Omental fat pad (tissue), 4 donors: ENCODE data around the gene CT45A10. TPM values are rescaled to one million over a fixed set of nuclear protein-coding genes. Genes with fewer than 3 reads are reported as not detected.
"Not testable (repeated sequence)": the region's sequence is repeated elsewhere in the genome, so short reads cannot be mapped to it uniquely, and the experiment has no call there.

Experiments
- ATAC-seq: fragments of 150-250 bp; one replicate; pipeline ENCODE4 v1.9.1; 2016; ENCODE audit warnings: mild to moderate bottlenecking, moderate library complexity; ENCODE audit not compliant: low FRiP score
- DNase-seq: peaks from one replicate; pipeline ENCODE4 v3.0.0-alpha.2; 2019; ENCODE audit warnings: low spot score
- total RNA-seq, 4 donors: library from RNA; depleted of rRNA; stranded (reverse); fragments of >200 nt; gene quantifications; one replicate each; pipeline ENCODE4 v1.1.0, GENCODE V29; 2016
- TF ChIP-seq, protein P1 (sequence below), 3 donors: fragments of 450-650 bp; IDR thresholded peaks; one replicate each; pipeline ENCODE4 v1.5.1; 2016 to 2017; ENCODE audit warnings: antibody characterized with exemption in 3 of 3, mild to moderate bottlenecking in 3 of 3, moderate library complexity in 2 of 3

CT45A10 gene
- total RNA-seq, 4 donors from 2014 or later: not detected

GRCh38 chrX:135892781-135893180 lies 463 bp downstream of the CT45A10 start:
- TF ChIP-seq, protein P1, sequence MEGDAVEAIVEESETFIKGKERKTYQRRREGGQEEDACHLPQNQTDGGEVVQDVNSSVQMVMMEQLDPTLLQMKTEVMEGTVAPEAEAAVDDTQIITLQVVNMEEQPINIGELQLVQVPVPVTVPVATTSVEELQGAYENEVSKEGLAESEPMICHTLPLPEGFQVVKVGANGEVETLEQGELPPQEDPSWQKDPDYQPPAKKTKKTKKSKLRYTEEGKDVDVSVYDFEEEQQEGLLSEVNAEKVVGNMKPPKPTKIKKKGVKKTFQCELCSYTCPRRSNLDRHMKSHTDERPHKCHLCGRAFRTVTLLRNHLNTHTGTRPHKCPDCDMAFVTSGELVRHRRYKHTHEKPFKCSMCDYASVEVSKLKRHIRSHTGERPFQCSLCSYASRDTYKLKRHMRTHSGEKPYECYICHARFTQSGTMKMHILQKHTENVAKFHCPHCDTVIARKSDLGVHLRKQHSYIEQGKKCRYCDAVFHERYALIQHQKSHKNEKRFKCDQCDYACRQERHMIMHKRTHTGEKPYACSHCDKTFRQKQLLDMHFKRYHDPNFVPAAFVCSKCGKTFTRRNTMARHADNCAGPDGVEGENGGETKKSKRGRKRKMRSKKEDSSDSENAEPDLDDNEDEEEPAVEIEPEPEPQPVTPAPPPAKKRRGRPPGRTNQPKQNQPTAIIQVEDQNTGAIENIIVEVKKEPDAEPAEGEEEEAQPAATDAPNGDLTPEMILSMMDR (IDR thresholded peaks at IDR 0.05): no peak
- ATAC-seq (no peak), DNase-seq (no peak)

DNA sequence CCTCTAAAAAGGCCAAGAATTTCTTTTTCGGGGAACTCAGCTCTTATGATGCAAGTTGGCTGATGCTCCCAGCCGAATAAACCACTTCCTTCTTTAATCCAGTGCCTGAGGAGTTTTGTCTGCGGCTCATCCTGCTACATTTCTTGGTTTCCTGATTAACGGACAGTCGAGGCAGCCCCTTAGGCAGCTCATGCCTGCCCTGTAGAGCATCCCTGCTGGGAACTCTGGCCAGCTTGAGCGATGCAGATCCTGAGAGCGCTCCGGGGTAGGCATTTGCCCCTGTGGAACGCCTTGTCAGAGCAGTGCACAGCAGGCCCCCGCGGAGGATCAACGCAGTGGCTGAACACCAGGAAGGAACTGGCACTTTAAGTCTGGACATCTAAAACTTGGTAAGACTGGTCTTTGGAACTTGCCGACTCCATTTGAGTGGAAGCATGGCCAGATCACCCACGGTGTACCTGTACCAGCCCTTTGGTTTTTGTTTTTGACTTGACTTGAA lies 3.1 kb downstream of the CT45A10 start:
- ATAC-seq (no peak), DNase-seq (no peak)

DNA sequence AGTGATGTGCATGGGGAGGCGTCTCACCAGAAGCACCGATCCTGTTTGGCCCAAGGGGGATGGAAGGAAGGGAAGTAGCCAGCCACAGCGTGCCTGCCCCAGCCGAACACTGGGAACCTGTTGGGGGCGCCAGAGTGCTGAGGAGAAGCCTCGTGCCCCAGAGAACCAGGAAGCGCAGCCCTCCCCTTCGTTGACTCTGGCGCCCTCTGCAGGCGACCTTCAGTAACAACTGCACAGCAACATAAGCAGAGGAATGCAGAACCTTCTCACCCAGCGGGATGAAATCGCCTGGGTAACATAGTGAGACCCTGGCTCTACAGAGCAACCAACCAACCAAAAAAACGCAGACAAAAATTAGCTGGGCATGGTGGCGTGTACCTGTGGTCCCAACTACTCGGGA lies 4.3 kb downstream of the CT45A10 start:
- DNase-seq, ATAC-seq: not testable (repeated sequence)

More for the DNA sequence above, 3.1 kb downstream of the CT45A10 start:
- TF ChIP-seq, protein P1 (IDR thresholded peaks at IDR 0.05): no peak

GRCh38 chrX:135888230-135888629 lies 5.0 kb downstream of the CT45A10 start:
- not testable (repeated sequence) for DNase-seq, ATAC-seq

DNA sequence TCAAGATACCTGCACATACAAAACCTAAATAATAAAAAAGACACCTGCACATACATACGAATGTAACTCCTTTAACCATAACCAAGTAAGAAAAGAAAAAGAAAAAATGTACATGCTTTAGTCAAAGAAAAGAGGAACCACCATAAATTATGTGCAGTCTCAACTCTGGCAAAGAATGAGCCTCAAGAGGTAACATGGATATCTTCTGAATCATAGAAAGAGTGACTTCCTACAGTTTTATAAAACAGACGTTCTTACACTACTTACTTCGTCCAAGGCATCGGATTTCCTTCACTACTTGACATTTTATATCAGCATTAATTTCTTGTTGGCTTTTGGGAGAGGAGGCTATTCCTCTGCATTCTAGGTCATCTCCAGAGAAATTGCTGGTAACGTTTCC lies 10.5 kb downstream of the CT45A10 start:
- DNase-seq, ATAC-seq: not testable (repeated sequence)

DNA sequence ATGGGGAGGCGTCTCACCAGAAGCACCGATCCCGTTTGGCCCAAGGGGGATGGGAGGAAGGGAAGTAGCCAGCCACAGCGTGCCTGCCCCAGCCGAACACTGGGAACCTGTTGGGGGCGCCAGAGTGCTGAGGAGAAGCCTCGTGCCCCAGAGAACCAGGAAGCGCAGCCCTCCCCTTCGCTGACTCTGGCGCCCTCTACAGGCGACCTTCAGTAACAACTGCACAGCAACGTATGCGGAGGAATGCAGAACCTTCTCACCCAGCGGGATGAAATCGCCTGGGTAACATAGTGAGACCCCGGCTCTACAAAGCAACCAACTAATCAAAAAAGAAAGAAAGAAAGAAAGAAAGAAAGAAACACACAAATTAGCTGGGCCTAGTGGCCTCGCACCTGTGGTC lies 21.5 kb downstream of the CT45A10 start, which contains the start of gene CT45A9:
CT45A9 (minus strand) TSS at position 101 of the 400 bp plus-strand sequence. CDS start 3,751 bp downstream, outside the sequence.
- not testable (repeated sequence) for ATAC-seq, DNase-seq

- not testable (repeated sequence) for ATAC-seq
Measured at GRCh38 chrX:135854438-135854837, 38.8 kb downstream of the CT45A10 start, which contains the start of gene CT45A8. Gene CT45A8 (minus strand): TSS chrX:135854538. CDS start chrX:135850783, 3,755 bp downstream.

DNA sequence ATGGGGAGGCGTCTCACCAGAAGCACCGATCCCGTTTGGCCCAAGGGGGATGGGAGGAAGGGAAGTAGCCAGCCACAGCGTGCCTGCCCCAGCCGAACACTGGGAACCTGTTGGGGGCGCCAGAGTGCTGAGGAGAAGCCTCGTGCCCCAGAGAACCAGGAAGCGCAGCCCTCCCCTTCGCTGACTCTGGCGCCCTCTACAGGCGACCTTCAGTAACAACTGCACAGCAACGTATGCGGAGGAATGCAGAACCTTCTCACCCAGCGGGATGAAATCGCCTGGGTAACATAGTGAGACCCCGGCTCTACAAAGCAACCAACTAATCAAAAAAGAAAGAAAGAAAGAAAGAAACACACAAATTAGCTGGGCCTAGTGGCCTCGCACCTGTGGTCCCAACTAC lies 56.1 kb downstream of the CT45A10 start, which contains the start of gene CT45A7:
CT45A7 (minus strand) TSS at position 101 of the 400 bp plus-strand sequence. CDS start 3,747 bp downstream, outside the sequence.
- DNase-seq, ATAC-seq: not testable (repeated sequence)

More at GRCh38 chrX:135854438-135854837, 38.8 kb downstream of the CT45A10 start, which contains the start of gene CT45A8:
- not testable (repeated sequence) for DNase-seq

Other genes with a start within 250 kb of the CT45A10 start
- gene CT45A1, start 179.8 kb downstream of the CT45A10 start, total RNA-seq: not detected
- not detected for gene CT45A3, start 125.3 kb downstream of the CT45A10 start, total RNA-seq
- not detected for gene CT45A5, start 107.9 kb downstream of the CT45A10 start, total RNA-seq
- not detected for gene CT45A6, start 90.7 kb downstream of the CT45A10 start, total RNA-seq
- gene CT45A2, start 73.4 kb downstream of the CT45A10 start, total RNA-seq: not detected
- not detected for gene CT45A7, start 56.2 kb downstream of the CT45A10 start, total RNA-seq
- gene CT45A8, start 38.9 kb downstream of the CT45A10 start, total RNA-seq: not detected
- not detected for gene CT45A9, start 21.6 kb downstream of the CT45A10 start, total RNA-seq
- gene SAGE1, start 272 bp upstream of the CT45A10 start, total RNA-seq: not detected
- gene MMGT1, start 80.5 kb upstream of the CT45A10 start, total RNA-seq: 10 to 100 TPM; 24.1 to 30.6 (median 25.4) TPM
- gene SLC9A6, start 92.0 kb upstream of the CT45A10 start, total RNA-seq: 10 to 100 TPM in 3 of 4 donors, 1 to 10 TPM in 1; 9.5 to 18.6 (median 10.8) TPM